Activated B cell treated with CpG ODN at 0.5 μM for 24 hours (primary cell): Measurements from ENCODE around the gene PACRG. TPM values are rescaled to one million over a fixed set of nuclear protein-coding genes. Genes with fewer than 3 reads are reported as not detected.

Source experiments
- ATAC-seq: fragments of 200-7000 bp; cut with Tn5 transposase; one replicate; pipeline ENCODE4 v1.10.0; 2021; ENCODE audit warnings: low read depth, mild to moderate bottlenecking, moderate library complexity
- CTCF ChIA-PET: fragments of 350-600 bp; sonication (Branson Sonifier 250); formaldehyde crosslinking; loops from one replicate; lab custom pipeline; 2021; ENCODE audit warnings: antibody characterized with exemption; lab: Charles Lee
- POLR2A ChIA-PET: fragments of 350-600 bp; sonication (Branson Sonifier 250); formaldehyde crosslinking; loops from one replicate; lab custom pipeline; 2021; ENCODE audit warnings: antibody characterized with exemption; lab: Charles Lee
- DNase-seq: peaks from one replicate; pipeline ENCODE4 v3.0.0; 2022
- H3K27ac Mint-ChIP-seq: one replicate; pipeline ENCODE4 v1.8.0; 2020; ENCODE audit warnings: mixed read lengths
- H3K27me3 Mint-ChIP-seq: one replicate; pipeline ENCODE4 v1.8.0; 2021; ENCODE audit warnings: mixed read lengths
- H3K36me3 Mint-ChIP-seq: one replicate; pipeline ENCODE4 v1.8.0; 2021; ENCODE audit warnings: low read depth, mixed read lengths
- H3K4me1 Mint-ChIP-seq: one replicate; pipeline ENCODE4 v1.8.0; 2021; ENCODE audit warnings: mixed read lengths
- H3K4me3 Mint-ChIP-seq: one replicate; pipeline ENCODE4 v1.8.0; 2020; ENCODE audit warnings: mild to moderate bottlenecking, mixed read lengths
- H3K9me3 Mint-ChIP-seq: one replicate; pipeline ENCODE4 v1.8.0; 2020; ENCODE audit warnings: mixed read lengths
- CTCF ChIP-seq: fragments of 200-600 bp; IDR thresholded peaks from one replicate; pipeline ENCODE4 v1.8.0; 2022; ENCODE audit warnings: antibody characterized with exemption, mild to moderate bottlenecking
- intact Hi-C: fragments of 100-400 bp; cut with micrococcal nuclease; formaldehyde crosslinking; loops from one replicate; pipeline ENCODE4 v1.15.1; 2024
- total RNA-seq: library from RNA; stranded (reverse); gene quantifications from 2 replicates; pipeline ENCODE4 v1.2.3, GENCODE V29; 2022

PACRG gene
- total RNA-seq, 1 donor from 2014 or later = not detected

DNA sequence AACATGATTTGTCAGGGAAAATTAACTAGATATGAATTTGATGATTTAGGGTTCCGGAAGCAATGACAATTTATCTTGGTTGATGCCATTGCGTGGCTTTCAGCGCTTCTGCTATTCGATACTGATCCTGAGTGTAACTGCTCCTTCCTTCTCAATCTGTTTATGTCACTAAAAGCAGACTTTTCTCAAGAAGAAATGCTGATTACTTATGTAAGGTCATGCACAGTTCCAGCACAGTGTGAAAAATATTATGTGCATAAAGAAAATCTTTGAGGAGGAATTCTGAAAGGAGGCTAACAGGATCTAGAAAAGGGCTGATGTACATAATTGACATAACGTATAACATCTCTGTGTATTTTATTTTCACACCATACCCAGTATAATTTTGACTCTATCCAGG is 336.6 kb downstream of the PACRG start:
- ATAC-seq = no peak
- POLR2A ChIA-PET = no interaction called here
- intact Hi-C loops = no loop called here

GRCh38 chr6:163066200-163066599 is 338.4 kb downstream of the PACRG start:
- H3K4me3 Mint-ChIP-seq = no peak overlapping the region
- ATAC-seq = no peak
- H3K27ac Mint-ChIP-seq = no peak overlapping the region
- H3K9me3 Mint-ChIP-seq = no peaks in the 10 kb centered on the region
- TF ChIP-seq CTCF = no peak
- no peaks in the 10 kb centered on the region for H3K36me3 Mint-ChIP-seq
- no peak for DNase-seq
- ChIA-PET CTCF (no interaction called here), POLR2A (no interaction called here)
- intact Hi-C loops = no loop called here
- no peaks in the 10 kb centered on the region for H3K4me1 Mint-ChIP-seq
- H3K27me3 Mint-ChIP-seq = no peaks in the 10 kb centered on the region

More for the DNA sequence above, 336.6 kb downstream of the PACRG start:
- Mint-ChIP-seq H3K4me1 (no peaks in the 10 kb centered on the region), H3K27me3 (no peaks in the 10 kb centered on the region), H3K27ac (no peak overlapping the region), H3K4me3 (no peak overlapping the region), H3K9me3 (no peaks in the 10 kb centered on the region), H3K36me3 (no peaks in the 10 kb centered on the region)
- no peak for TF ChIP-seq CTCF
- DNase-seq = no peak
- CTCF ChIA-PET = no interaction called here

GRCh38 chr6:163077134-163077533 is 349.4 kb downstream of the PACRG start:
- POLR2A ChIA-PET = no interaction called here
- no peaks in the 10 kb centered on the region for H3K9me3 Mint-ChIP-seq
- CTCF ChIA-PET = no interaction called here
- no peaks in the 10 kb centered on the region for H3K4me1 Mint-ChIP-seq
- H3K36me3 Mint-ChIP-seq = no peaks in the 10 kb centered on the region
- intact Hi-C loops = no loop called here
- ATAC-seq (no peak), DNase-seq (no peak)
- no peak for TF ChIP-seq CTCF
- no peaks in the 10 kb centered on the region for H3K27me3 Mint-ChIP-seq
- H3K4me3 Mint-ChIP-seq = no peak overlapping the region
- H3K27ac Mint-ChIP-seq = no peak overlapping the region

DNA sequence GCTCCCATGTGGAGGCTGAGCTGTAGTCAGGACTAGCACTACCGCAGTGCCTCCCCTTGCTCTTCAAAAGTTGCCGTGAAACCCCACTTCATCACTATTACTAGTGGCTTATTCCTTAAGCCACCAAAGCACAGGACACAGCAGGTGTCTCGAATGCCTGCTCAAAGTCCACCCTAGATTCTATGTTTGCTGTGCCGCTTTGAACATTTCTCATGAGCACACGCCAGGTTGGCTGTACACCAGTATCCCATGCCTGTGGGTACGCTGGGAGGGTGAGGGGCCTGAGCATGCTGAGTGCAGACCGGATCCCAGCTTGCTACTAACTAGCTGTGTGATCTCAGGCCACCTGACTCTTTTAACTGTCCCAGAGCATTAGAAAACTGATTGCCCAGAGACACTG is 350.9 kb downstream of the PACRG start:
- POLR2A ChIA-PET = no interaction called here
- intact Hi-C loops = no loop called here
- CTCF ChIA-PET = no interaction called here
- no peak for ATAC-seq
- no peak for DNase-seq
- Mint-ChIP-seq H3K36me3 (no peaks in the 10 kb centered on the region), H3K4me3 (no peak overlapping the region), H3K27ac (no peak overlapping the region), H3K9me3 (no peaks in the 10 kb centered on the region), H3K27me3 (no peaks in the 10 kb centered on the region), H3K4me1 (no peaks in the 10 kb centered on the region)
- TF ChIP-seq CTCF = no peak

GRCh38 chr6:163080228-163080627 is 352.5 kb downstream of the PACRG start:
- no peak overlapping the region for H3K27ac Mint-ChIP-seq
- intact Hi-C loops = no loop called here

More at GRCh38 chr6:163080228-163080627, 352.5 kb downstream of the PACRG start:
- Mint-ChIP-seq H3K4me1 (no peaks in the 10 kb centered on the region), H3K9me3 (no peaks in the 10 kb centered on the region), H3K27me3 (no peaks in the 10 kb centered on the region), H3K36me3 (no peaks in the 10 kb centered on the region), H3K4me3 (no peak overlapping the region)
- no peak for TF ChIP-seq CTCF
- ChIA-PET CTCF (no interaction called here), POLR2A (no interaction called here)
- no peak for ATAC-seq
- no peak for DNase-seq
